Mesothelial cell of epicardium (in vitro differentiated cells): ENCODE measurements around the gene ARL10. TPM values are rescaled to one million over a fixed set of nuclear protein-coding genes. Genes with fewer than 3 reads are reported as not detected.

ENCODE experiments used
- DNase-seq, 2 experiments: peaks; one replicate each; pipeline ENCODE4 v3.0.0; 2021; ENCODE audit warnings: low spot score in 2 of 2; ENCODE audit not compliant: unreplicated experiment in 2 of 2
- H3K27ac Mint-ChIP-seq: 2 replicates; pipeline ENCODE4 v1.8.0; 2021; ENCODE audit warnings: mixed read lengths
- H3K27me3 Mint-ChIP-seq: 2 replicates; pipeline ENCODE4 v1.8.0; 2021; ENCODE audit warnings: low read depth, mixed read lengths
- H3K36me3 Mint-ChIP-seq: 2 replicates; pipeline ENCODE4 v1.8.0; 2021; ENCODE audit warnings: mixed read lengths
- H3K4me1 Mint-ChIP-seq: 2 replicates; pipeline ENCODE4 v1.8.0; 2021; ENCODE audit warnings: mixed read lengths
- H3K4me3 Mint-ChIP-seq: 2 replicates; pipeline ENCODE4 v1.8.0; 2021; ENCODE audit warnings: mild to moderate bottlenecking, moderate library complexity, mixed read lengths
- H3K9me3 Mint-ChIP-seq: 2 replicates; pipeline ENCODE4 v1.8.0; 2021; ENCODE audit warnings: mixed read lengths
- CTCF ChIP-seq: fragments of 200-600 bp; sonication (generic); IDR thresholded peaks from one replicate; pipeline ENCODE4 v1.5.0; 2021; ENCODE audit warnings: antibody characterized with exemption; ENCODE audit not compliant: unreplicated experiment
- total RNA-seq: library from RNA; stranded (reverse); gene quantifications from 3 replicates; pipeline ENCODE4 v1.2.1, GENCODE V29; 2021

ARL10 gene
- total RNA-seq, 1 donor from 2014 or later = 46.0 TPM

- TF ChIP-seq CTCF = no peak
- Mint-ChIP-seq H3K9me3 (peaks cover 12% of the 10 kb centered on the region), H3K4me3 (no peak overlapping the region), H3K27ac (no peak overlapping the region), H3K4me1 (no peaks in the 10 kb centered on the region), H3K27me3 (no peaks in the 10 kb centered on the region), H3K36me3 (peaks cover 30% of the 10 kb centered on the region)
- no peak for DNase-seq
Observed at GRCh38 chr5:176334031-176334770, 31.1 kb upstream of the ARL10 start.

- no peak for TF ChIP-seq CTCF
- Mint-ChIP-seq H3K27me3 (no peaks in the 10 kb centered on the region), H3K4me3 (no peak overlapping the region), H3K4me1 (no peaks in the 10 kb centered on the region), H3K9me3 (peaks cover 12% of the 10 kb centered on the region), H3K27ac (no peak overlapping the region), H3K36me3 (peaks cover 48% of the 10 kb centered on the region)
- DNase-seq = no peak
Observed at GRCh38 chr5:176337913-176338312, 27.4 kb upstream of the ARL10 start.

GRCh38 chr5:176339304-176339703, 26.0 kb upstream of the ARL10 start:
- no peak for DNase-seq
- H3K36me3 Mint-ChIP-seq = peaks cover 43% of the 10 kb centered on the region
- H3K9me3 Mint-ChIP-seq = peaks cover 4% of the 10 kb centered on the region
- no peaks in the 10 kb centered on the region for H3K4me1 Mint-ChIP-seq
- no peaks in the 10 kb centered on the region for H3K27me3 Mint-ChIP-seq
- no peak overlapping the region for H3K27ac Mint-ChIP-seq
- TF ChIP-seq CTCF = no peak
- no peak overlapping the region for H3K4me3 Mint-ChIP-seq

GRCh38 chr5:176341325-176342157, 23.7 kb upstream of the ARL10 start:
- no peak for DNase-seq
- Mint-ChIP-seq H3K27me3 (no peaks in the 10 kb centered on the region), H3K27ac (no peak overlapping the region), H3K4me3 (no peak overlapping the region), H3K4me1 (no peaks in the 10 kb centered on the region), H3K36me3 (peaks cover 46% of the 10 kb centered on the region), H3K9me3 (no peaks in the 10 kb centered on the region)
- TF ChIP-seq CTCF = no peak

GRCh38 chr5:176342158-176342483, 23.2 kb upstream of the ARL10 start:
- Mint-ChIP-seq H3K27me3 (no peaks in the 10 kb centered on the region), H3K36me3 (peaks cover 42% of the 10 kb centered on the region), H3K9me3 (no peaks in the 10 kb centered on the region), H3K4me3 (no peak overlapping the region), H3K4me1 (no peaks in the 10 kb centered on the region), H3K27ac (no peak overlapping the region)
- no peak for TF ChIP-seq CTCF
- DNase-seq = no peak
